ENCODE results near the gene RPTOR.

DNA sequence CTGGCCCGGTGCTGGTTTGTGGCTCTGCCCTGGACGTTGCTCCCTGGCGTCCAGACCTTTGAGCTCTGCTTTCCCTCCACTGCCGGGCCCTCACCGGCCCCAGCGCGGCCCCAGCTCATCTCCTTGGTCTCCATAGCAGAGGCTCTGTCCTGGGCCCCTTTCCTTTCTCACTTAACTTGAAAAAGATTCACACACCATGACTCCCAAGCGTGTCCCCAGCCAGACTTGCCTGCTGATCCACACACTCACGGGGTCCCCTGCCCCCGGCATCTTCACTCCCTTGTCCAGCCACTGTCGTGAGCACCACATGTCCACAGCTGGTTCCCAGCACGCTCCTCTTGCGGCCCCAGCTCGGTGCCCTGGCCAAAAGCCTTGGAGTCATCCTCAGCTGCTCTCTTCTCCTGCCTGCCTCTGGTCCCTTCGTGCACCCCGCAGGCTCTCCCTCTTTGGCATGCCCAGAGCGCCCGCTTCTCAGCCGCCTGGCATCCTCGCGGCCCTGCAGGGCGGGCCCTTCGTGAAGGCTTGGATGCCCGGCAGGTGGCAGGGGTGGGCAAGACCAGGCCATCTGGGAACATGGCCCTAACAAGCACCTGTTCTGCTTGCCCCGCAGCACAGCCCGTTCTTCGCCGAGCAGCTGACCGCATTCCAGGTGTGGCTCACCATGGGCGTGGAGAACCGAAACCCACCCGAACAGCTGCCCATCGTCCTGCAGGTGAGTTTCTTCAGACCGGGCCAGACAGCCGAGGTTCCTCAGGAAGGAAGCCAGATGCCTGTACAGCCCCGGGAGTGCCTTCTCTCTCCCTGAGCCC lies 301.4 kb downstream of the RPTOR start:
- TF ChIP-seq, protein P1, sequence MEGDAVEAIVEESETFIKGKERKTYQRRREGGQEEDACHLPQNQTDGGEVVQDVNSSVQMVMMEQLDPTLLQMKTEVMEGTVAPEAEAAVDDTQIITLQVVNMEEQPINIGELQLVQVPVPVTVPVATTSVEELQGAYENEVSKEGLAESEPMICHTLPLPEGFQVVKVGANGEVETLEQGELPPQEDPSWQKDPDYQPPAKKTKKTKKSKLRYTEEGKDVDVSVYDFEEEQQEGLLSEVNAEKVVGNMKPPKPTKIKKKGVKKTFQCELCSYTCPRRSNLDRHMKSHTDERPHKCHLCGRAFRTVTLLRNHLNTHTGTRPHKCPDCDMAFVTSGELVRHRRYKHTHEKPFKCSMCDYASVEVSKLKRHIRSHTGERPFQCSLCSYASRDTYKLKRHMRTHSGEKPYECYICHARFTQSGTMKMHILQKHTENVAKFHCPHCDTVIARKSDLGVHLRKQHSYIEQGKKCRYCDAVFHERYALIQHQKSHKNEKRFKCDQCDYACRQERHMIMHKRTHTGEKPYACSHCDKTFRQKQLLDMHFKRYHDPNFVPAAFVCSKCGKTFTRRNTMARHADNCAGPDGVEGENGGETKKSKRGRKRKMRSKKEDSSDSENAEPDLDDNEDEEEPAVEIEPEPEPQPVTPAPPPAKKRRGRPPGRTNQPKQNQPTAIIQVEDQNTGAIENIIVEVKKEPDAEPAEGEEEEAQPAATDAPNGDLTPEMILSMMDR (conservative IDR thresholded peaks at IDR 0.05 in 1 of 2, IDR thresholded peaks at IDR 0.05 in 1 of 2; ENCODE audit: low read depth in 1 of 2, low read length in 2 of 2), result no peak
- TF ChIP-seq EZH2 (IDR thresholded peaks at IDR 0.05; ENCODE audit: low read length, missing control alignments), result no peak
